Bone marrow (tissue), 2 donors: ENCODE data around the gene PDZRN4.
"Not testable (repeated sequence)": the region's sequence is repeated elsewhere in the genome, so short reads cannot be mapped to it uniquely, and the experiment has no call there.

ENCODE experiments used
- DNase-seq, 2 donors: peaks; one replicate each; lab custom pipeline; 2025; lab: John Stamatoyannopoulos, UW

The PDZRN4 gene

GRCh38 chr12:41188058-41188840 lies at the start of gene PDZRN4:
Gene PDZRN4, plus strand, starts transcription at chr12:41188320.
- no peak for DNase-seq

- DNase-seq = no peak
Observed at GRCh38 chr12:41140117-41140516, 48.0 kb upstream of the PDZRN4 start.

GRCh38 chr12:41141104-41141503 lies 47.0 kb upstream of the PDZRN4 start:
- no peak for DNase-seq

GRCh38 chr12:41142376-41142775 lies 45.7 kb upstream of the PDZRN4 start:
- no peak for DNase-seq

- no peak for DNase-seq
Observed at GRCh38 chr12:41151793-41152192, 36.3 kb upstream of the PDZRN4 start.

GRCh38 chr12:41162461-41162860 lies 25.7 kb upstream of the PDZRN4 start:
- no peak for DNase-seq

GRCh38 chr12:41167701-41168100 lies 20.4 kb upstream of the PDZRN4 start:
- no peak for DNase-seq

- DNase-seq = no peak
Observed at GRCh38 chr12:41174602-41175001, 13.5 kb upstream of the PDZRN4 start.

GRCh38 chr12:41179507-41179906 lies 8.6 kb upstream of the PDZRN4 start:
- DNase-seq = not testable (repeated sequence)

- DNase-seq = no peak
Observed at GRCh38 chr12:41184864-41185263, 3.3 kb upstream of the PDZRN4 start.

- no peak for DNase-seq
Observed at GRCh38 chr12:41186026-41186425, 2.1 kb upstream of the PDZRN4 start.

GRCh38 chr12:41188841-41189394 lies 798 bp downstream of the PDZRN4 start:
- no peak for DNase-seq

- no peak for DNase-seq
Observed at GRCh38 chr12:41189395-41190251, 1.5 kb downstream of the PDZRN4 start.

GRCh38 chr12:41190338-41190737 lies 2.2 kb downstream of the PDZRN4 start:
- no peak for DNase-seq

- DNase-seq = not testable (repeated sequence)
Observed at GRCh38 chr12:41191549-41191948, 3.4 kb downstream of the PDZRN4 start.

GRCh38 chr12:41193311-41193710 lies 5.2 kb downstream of the PDZRN4 start:
- DNase-seq = no peak

- no peak for DNase-seq
Observed at GRCh38 chr12:41202051-41202450, 13.9 kb downstream of the PDZRN4 start.

- no peak for DNase-seq
Observed at GRCh38 chr12:41205070-41205709, 17.1 kb downstream of the PDZRN4 start.

GRCh38 chr12:41206298-41206697 lies 18.2 kb downstream of the PDZRN4 start:
- no peak for DNase-seq

GRCh38 chr12:41211448-41211847 lies 23.3 kb downstream of the PDZRN4 start:
- DNase-seq = no peak

- no peak for DNase-seq
Observed at GRCh38 chr12:41212625-41213024, 24.5 kb downstream of the PDZRN4 start.

- no peak for DNase-seq
Observed at GRCh38 chr12:41213107-41213506, 25.0 kb downstream of the PDZRN4 start.
